ENCODE results near the gene MEGF8.
A peak's percentile ranks its signal among the peaks of the same experiment; 100 is the strongest.

The MEGF8 gene

DNA sequence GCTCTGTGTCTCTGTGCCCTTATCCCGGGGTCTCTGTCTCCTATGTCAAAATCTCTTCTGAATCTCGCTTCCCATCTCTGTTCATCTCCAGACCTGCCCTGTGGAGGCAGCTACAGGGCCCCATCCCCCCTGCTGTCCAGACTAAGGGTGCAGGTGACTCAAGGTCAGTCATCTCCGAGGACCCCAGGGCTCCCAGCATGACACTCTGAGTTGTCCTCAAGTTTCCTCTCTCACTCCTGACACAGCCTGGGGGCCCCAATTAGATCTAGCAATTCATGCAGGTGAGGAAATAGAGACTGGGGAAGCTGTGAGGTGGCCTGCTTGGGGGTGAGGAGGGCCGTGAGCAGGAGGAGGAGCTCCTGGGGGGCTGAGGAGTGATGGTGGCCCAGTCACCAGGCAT is 66.7 kb downstream of the MEGF8 start:
- H3K4me2 ChIP-seq (ENCODE audit: low read length) = no peak overlapping the region
- H3K27me3 ChIP-seq (ENCODE audit: control insufficient read depth, insufficient read depth, low read length) = no peaks in the 10 kb centered on the region
- TF ChIP-seq CTCF (IDR thresholded peaks at IDR 0.05) = no peak
- H3K4me3 ChIP-seq (ENCODE audit: low read depth, low read length) = no peak overlapping the region
- no peak overlapping the region for H3K27ac ChIP-seq
- no peaks in the 10 kb centered on the region for H3K9me3 ChIP-seq (ENCODE audit: control insufficient read depth, low read length)
- no peak overlapping the region for H3K9ac ChIP-seq
- H2AFZ ChIP-seq = no peak overlapping the region
- H3K36me3 ChIP-seq (ENCODE audit: control insufficient read depth, insufficient read depth, low read length) = no peaks in the 10 kb centered on the region
- H3K79me2 ChIP-seq = no peaks in the 10 kb centered on the region
- peaks cover 6% of the 10 kb centered on the region for H3K4me1 ChIP-seq

DNA sequence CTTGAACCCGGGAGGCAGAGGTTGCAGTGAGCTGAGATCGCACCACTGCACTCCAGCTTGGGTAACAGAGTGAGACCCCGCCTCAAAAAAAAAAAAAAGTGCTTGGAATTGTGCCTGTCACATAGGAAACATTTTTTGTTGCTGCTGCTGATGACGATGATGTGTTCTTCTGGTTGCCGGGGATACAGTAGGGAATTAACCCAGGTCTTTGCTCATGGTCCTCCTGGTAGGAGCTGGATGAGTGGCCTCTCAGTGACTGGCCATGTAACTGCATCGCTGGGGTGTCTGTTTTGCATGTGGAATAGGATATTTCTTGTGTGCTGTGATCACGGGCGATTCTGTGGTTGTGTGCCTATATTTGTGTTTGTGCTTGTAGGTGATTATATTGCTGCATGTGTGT is 69.3 kb downstream of the MEGF8 start:
- no peak overlapping the region for H3K27ac ChIP-seq
- no peak overlapping the region for H2AFZ ChIP-seq

DNA sequence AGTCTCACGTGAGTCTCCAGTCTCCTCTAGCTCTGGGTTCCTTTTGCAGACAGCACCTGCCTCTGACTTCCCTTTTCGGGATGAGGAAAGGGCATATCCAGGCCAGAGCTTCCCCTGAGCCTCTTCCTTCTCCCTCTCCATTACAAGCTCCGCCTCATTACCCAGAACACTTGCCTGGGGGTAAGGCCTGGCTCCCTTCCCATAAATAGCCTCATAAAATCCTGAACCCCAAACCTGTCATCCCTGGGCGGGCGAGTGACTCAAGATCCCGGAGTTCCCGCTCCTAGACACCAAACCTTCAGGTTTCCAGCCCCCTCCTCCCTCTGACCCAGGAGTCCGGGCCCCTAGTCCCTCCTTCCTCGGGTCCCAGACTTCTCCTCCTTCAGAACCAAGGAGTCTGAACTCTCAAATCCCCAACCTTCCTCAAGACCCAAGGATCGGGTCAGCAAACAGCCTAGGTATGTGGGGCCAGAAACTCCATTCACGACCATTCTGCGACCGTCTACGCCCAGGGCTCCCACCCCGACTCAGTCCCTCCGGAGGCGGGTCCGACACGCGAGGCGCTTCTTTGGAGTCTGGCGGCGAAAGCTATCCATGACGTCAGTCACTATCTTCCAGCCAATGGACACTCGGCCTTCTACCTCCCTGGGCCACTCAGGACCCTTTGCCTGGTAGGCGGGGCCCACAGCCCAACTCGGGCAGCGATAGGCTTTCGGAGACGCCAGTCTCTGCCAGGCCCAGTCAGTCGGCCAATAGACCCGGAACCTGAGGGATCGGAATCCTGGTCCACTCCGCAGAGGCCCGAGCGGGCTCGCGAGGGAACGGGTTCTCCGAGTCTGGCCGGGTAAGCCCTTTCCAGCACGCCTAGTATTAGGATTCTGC is 71.2 kb downstream of the MEGF8 start:
- H3K27me3 ChIP-seq (ENCODE audit: control insufficient read depth, insufficient read depth, low read length) = no peaks in the 10 kb centered on the region
- peak overlapping the region; percentile 98 for H2AFZ ChIP-seq
- peaks cover 13% of the 10 kb centered on the region for H3K4me1 ChIP-seq
- H3K9me3 ChIP-seq (ENCODE audit: control insufficient read depth, low read length) = no peaks in the 10 kb centered on the region
- no peaks in the 10 kb centered on the region for H3K79me2 ChIP-seq
- peak overlapping the region; percentile 67 for H3K9ac ChIP-seq
- H3K36me3 ChIP-seq (ENCODE audit: control insufficient read depth, insufficient read depth, low read length) = no peaks in the 10 kb centered on the region
- H3K4me3 ChIP-seq (ENCODE audit: low read depth, low read length) = peak overlapping the region; percentile 74
- peak overlapping the region; percentile 100 for H3K4me2 ChIP-seq (ENCODE audit: low read length)
- TF ChIP-seq CTCF (IDR thresholded peaks at IDR 0.05) = no peak
- peak overlapping the region; percentile 58 for H3K27ac ChIP-seq

More for the DNA sequence above, 69.3 kb downstream of the MEGF8 start:
- no peaks in the 10 kb centered on the region for H3K79me2 ChIP-seq
- peaks cover 13% of the 10 kb centered on the region for H3K4me1 ChIP-seq
- no peaks in the 10 kb centered on the region for H3K36me3 ChIP-seq (ENCODE audit: control insufficient read depth, insufficient read depth, low read length)
- H3K9ac ChIP-seq = no peak overlapping the region
- H3K4me3 ChIP-seq (ENCODE audit: low read depth, low read length) = no peak overlapping the region
- no peak for TF ChIP-seq CTCF (IDR thresholded peaks at IDR 0.05)
- H3K4me2 ChIP-seq (ENCODE audit: low read length) = no peak overlapping the region
- no peaks in the 10 kb centered on the region for H3K27me3 ChIP-seq (ENCODE audit: control insufficient read depth, insufficient read depth, low read length)
- H3K9me3 ChIP-seq (ENCODE audit: control insufficient read depth, low read length) = no peaks in the 10 kb centered on the region

GRCh38 chr19:42397263-42398166 is 72.1 kb downstream of the MEGF8 start:
- Histone ChIP-seq H3K4me3 (ENCODE audit: low read depth, low read length) (peak overlapping the region; percentile 74), H3K4me2 (ENCODE audit: low read length) (peak overlapping the region; percentile 100), H2AFZ (peak overlapping the region; percentile 98), H3K9ac (peak overlapping the region; percentile 67), H3K27me3 (ENCODE audit: control insufficient read depth, insufficient read depth, low read length) (no peaks in the 10 kb centered on the region), H3K9me3 (ENCODE audit: control insufficient read depth, low read length) (no peaks in the 10 kb centered on the region), H3K27ac (peak overlapping the region; percentile 58), H3K36me3 (ENCODE audit: control insufficient read depth, insufficient read depth, low read length) (no peaks in the 10 kb centered on the region), H3K79me2 (no peaks in the 10 kb centered on the region), H3K4me1 (peaks cover 13% of the 10 kb centered on the region)
- no peak for TF ChIP-seq CTCF (IDR thresholded peaks at IDR 0.05)
